Posterior cingulate gyrus (tissue), 11 donors: ENCODE measurements around the gene TRAF3IP1.

Source experiments
- DNase-seq, 10 donors: peaks; one replicate each; pipeline versions ENCODE4 v3.0.0 to v3.0.0-alpha.2; 2020 to 2021; ENCODE audit warnings: mixed read lengths in 3 of 10
- intact Hi-C: fragments of 100-400 bp; cut with DNase I; formaldehyde crosslinking; loops from one replicate; pipeline ENCODE4 v1.15.1; 2023

Gene TRAF3IP1

DNA sequence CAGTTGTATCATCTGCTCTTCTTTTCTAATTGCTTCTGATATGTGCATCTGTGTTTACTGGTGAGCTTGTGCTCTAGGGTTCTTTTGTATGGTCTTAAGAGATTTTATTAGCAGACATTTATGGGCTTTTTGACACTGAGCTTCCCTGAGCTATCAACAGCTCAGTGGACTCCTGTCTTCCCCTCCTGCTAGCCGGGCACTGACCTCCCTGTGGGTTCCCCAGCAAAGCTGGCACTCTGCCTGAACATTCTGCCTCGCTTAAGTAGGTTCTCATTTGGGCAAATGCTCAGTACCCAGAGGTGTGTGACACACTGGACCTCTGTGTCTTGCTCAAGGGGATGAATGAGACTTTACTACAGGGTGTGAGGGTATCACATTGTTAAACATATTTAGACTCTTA, 15.8 kb downstream of the TRAF3IP1 start:
- peak in 1 of 10 donors; percentile 71 for DNase-seq

DNA sequence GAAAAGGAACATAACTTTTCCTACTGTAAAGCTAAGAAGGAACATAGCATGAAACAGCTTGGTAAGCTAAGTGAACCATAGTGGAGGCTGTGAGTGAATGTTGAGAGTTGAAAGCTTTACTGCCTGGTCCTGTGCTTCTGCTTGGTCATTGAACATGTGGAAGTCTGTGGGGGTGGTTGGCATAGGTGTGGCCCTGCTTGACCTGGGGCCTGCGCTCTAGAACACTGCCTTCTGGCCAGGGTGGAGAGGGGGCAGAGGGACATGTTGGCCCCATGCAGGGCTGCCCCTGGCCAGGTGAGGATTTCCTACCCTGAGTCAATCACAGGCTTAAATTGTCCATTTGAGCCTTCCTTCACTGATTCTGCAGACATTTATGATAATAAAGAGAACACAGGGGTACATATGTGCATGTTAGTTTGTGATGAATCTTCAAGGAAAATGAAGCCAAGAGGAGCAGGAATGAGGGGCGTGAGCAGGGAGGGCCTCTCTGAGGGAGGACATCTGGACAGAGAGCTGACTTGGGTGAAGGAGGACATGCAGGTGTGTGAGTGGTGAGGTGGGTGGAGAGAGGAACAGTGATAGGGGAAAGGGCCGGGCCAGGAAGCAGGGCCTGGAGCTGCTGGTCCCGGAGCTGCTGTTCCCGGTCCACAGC, 16.6 kb downstream of the TRAF3IP1 start:
- DNase-seq = peak in 1 of 10 donors; percentile 45
- intact Hi-C loops = no loop called here

More for the DNA sequence above, 15.8 kb downstream of the TRAF3IP1 start:
- intact Hi-C loops = no loop called here

DNA sequence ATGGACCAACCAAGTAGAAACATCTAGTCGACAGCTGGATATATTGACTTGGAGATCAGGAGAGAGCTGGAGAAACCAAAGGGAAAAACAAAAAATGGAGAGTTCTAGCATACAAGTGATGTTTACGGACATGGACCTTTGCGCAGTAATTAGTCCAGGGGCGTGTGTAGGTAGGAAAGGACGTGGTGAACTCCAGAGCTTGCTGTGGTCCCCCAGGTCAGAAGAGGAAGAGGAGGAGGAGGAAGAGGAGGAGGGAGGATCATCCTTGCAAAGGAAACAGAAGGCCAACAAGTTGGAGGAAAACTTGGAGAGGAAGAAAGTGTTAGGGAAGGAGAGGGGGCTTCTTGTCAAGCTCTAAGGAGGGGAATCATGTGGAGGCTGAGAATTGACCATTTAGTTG, 17.5 kb downstream of the TRAF3IP1 start:
- intact Hi-C loops = no loop called here
- no peak for DNase-seq

DNA sequence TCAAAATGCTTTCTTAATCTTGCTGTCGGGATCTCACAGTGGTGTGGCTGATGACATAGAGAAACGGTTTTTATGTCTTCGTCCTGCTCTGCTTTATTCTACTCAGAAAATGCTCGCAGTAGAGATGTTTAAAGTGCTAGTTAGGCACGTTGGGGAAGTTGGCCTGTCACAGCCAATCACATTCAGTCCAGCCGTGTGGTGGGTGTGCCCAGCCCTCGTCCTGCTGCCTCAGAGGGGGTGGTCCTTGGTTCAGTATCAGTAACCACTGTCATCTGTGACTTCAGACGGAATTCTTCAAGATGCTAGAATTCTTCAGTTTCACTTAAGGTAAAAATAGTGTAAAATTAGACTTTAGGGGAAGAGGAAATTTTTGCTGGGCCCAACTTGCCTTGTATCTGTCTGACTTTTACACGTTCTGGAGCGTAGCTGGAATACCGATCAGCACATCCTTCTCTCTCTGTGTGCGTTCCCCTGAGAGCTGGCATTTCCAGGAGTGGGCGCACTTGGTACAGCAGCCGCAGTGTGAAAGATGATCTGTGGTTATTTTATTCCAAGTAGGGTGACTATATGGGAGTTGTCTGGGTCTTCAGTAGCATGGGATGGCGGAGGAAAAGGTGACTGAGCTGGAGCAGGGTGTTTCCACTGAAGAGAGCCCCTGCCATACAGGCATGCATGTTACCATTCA, 18.5 kb downstream of the TRAF3IP1 start:
- intact Hi-C loops = no loop called here

GRCh38 chr2:238339395-238339780, 19.1 kb downstream of the TRAF3IP1 start:
- peak in 1 of 10 donors; percentile 38 for DNase-seq
- intact Hi-C loops = no loop called here

More for the DNA sequence above, 18.5 kb downstream of the TRAF3IP1 start:
- DNase-seq = peak in 3 of 10 donors; percentile 43 to 91 (median 87)

DNA sequence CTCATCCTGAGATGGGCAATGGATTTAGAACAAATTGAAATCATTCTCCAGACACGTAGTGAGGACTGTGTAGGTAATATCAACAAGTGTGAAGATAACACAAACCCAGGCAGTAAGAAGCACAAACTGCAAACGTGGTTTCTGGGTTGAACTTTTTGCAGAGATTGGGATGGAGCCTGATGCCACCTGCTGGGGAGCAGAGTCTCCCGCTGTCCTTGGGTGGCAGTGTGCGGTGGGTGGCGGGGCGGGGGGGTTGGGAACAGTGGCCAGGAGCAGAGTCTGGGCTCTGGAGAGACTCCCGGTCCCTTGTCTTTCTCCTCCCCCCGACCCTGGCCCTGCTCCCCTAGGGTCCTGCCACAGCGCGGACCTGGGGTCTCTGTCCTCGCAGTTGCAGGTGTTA, 19.5 kb downstream of the TRAF3IP1 start:
- peak in 1 of 10 donors; percentile 26 for DNase-seq
- intact Hi-C loops = no loop called here

GRCh38 chr2:238341536-238341935, 21.2 kb downstream of the TRAF3IP1 start:
- intact Hi-C loops = no loop called here
- DNase-seq = no peak

GRCh38 chr2:238344035-238344434, 23.7 kb downstream of the TRAF3IP1 start:
- DNase-seq = no peak
- intact Hi-C loops = no loop called here

DNA sequence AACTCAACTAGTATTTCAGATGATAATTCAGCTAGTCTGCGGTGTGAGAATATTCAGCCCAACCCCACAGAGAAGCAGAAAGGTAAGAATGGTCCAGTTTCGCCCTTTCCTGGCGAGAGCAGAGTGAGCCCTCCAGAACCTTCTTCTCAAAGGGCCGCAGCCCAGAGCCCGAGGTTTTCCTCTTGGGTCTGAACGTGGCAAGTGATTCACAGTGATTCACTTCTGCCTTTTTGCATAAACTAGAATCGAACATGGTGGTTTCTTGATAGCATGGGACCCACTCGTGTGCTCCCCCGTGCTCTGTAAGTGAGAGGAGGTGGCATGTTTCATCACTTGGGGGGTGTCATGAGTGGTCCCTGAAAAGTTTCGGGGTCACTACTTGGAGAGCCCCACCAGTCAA, 24.2 kb downstream of the TRAF3IP1 start:
- no peak for DNase-seq
- intact Hi-C loops = no loop called here

- no peak for DNase-seq
- intact Hi-C loops = no loop called here
These were observed 25.1 kb downstream of the TRAF3IP1 start for GRCh38 chr2:238345297-238345968.

DNA sequence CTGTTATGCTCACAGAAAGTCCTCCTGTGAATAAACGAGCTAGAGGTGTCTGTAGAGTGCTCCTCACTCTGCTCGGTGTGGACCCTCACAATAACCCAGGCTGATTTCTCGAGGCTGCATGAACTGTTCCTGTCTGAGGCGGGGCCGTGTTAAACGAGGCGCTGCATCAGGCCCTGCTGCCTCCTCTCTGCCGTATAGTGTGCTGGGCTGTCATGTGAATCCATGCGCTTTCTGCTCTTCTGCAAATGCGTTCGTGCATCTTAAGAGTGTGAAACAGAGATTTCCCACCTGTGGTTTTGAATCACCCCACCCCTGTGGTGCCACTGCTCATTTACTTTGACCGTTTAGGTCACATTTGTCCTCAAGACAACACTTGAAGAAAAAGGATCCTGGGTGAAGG, 26.2 kb downstream of the TRAF3IP1 start:
- intact Hi-C loops = no loop called here
- DNase-seq = no peak

GRCh38 chr2:238350150-238350897, 30.0 kb downstream of the TRAF3IP1 start:
- intact Hi-C loops = no loop called here
- no peak for DNase-seq

DNA sequence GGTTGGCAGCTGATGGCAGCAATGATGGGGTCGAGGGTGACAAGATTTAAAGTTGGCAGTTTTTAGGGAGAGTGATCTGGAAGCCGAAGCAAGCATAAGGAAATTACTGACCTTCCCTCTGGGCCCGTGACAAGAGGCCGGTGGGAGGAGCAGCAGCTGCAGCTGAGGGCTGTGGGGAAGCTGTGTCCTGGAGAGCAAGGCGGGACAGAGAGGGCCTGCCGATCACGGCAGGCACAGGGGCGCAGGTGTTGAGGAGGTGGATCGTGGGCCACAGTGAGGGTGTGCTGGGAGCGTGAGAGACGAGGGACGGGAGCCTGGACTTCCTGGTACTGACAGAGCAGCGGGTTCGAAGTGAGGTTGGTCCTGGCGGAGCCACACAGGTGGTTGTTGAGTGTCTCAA, 31.0 kb downstream of the TRAF3IP1 start:
- DNase-seq = no peak
- intact Hi-C loops = no loop called here

DNA sequence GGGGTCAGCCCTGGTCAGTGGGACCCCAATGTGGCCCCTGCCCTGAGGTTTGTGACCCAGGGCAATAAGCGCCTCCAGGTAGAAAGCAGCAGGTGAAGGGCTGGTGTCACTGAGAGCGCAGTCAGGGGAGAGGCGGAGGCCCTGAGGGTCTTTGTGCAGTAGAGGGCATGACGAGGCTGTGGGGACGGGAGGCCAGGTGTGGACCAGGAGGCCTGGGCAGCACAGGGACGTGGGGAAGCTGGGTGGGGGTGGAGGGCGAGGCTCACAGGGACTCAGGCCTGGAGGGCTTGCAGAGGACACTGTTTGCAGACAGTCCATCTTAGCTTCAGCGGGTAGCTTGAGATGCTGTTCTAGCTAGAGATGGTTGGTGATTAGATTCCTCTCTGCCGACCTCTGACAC, 32.0 kb downstream of the TRAF3IP1 start:
- no peak for DNase-seq
- intact Hi-C loops = no loop called here

DNA sequence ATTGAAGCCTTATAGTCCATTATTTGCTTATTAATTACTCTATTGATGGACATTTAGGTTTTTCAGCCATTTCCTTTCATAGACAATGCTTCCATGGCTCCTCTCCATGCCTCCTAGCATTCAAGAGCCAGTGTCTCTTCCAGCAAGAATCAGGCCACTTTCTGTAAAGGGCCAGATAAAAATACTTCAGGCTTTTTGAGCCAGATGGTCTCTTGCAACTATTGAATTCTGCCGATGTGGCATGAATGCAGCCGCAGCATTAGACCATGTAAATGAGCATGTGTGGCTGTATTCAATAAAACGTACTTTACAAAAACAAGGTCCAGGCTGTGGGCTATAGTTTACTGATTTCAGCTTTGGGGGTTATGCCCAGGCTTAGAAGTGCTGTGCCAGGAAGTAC, 38.5 kb downstream of the TRAF3IP1 start:
- DNase-seq = peak in 2 of 10 donors; percentile 39 to 68
- intact Hi-C loops = loop anchor here (5.0 kb wide), 1 partner anchor 429 kb away; no protein-coding TSS in a partner anchor

DNA sequence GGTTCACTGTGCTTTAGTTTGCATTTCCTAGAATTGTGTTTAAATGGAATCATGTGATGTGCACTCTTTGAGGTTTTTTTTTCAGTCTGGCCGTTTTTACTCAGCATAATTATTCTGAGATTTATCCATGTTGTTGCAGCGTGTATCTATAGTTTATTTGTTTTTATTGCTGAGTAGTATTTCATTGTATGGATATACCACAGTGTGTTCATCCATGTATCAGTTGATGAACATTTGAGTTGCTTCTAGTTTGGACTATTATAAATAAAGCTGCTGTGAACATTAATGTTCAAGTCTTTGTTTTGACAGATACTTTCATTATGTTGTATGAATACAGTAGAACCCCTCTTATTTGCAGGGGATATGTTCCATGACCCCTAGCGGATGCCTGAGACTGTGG, 39.1 kb downstream of the TRAF3IP1 start:
- no peak for DNase-seq
- intact Hi-C loops = loop anchor here (5.0 kb wide), 1 partner anchor 428 kb away; no protein-coding TSS in a partner anchor

DNA sequence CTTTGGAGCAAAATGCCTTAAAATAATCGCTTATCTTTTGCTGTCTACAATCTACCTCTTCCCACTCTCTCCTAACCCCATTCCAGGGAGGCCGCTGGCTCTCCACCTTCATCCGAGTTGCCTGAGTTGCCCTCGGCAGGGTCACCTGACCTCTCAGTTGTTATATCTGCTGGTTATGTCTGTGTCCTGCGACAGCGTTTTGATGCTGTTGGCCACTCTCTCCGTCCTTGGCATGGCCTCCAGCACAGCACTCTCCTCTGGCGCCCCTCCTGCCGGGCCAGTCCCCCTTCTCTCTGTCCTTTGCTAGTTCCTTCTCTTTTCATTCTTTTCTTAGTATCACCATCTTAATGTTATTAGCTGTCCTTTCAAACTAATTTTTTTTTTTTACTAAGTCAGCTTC, 41.6 kb downstream of the TRAF3IP1 start:
- DNase-seq = peak in 1 of 10 donors; percentile 46
- intact Hi-C loops = loop anchor here (10.0 kb wide), 1 partner anchor 613 kb away; no protein-coding TSS in a partner anchor

DNA sequence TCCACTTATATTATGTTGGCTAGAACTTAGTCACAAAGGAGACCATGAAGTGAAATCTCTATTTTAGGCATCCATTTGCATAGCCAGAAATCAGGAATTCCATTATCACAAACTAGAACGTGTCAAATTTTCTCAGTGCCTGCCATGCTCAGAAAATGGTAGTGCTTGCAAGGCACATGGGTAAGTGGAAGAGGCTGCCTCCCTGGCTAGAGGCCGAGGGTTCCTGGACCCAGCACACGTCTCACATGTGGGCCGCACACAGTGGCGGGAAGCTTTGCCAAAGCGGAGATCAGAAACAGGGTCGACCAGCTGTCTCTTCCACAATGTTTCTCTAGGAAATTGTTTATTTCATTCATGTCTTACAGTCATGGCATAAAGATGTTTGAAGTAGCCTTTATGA, 42.3 kb downstream of the TRAF3IP1 start:
- DNase-seq = peak in 2 of 10 donors; percentile 59 to 67
- intact Hi-C loops = loop anchor here (10.0 kb wide), 1 partner anchor 612 kb away; no protein-coding TSS in a partner anchor

DNA sequence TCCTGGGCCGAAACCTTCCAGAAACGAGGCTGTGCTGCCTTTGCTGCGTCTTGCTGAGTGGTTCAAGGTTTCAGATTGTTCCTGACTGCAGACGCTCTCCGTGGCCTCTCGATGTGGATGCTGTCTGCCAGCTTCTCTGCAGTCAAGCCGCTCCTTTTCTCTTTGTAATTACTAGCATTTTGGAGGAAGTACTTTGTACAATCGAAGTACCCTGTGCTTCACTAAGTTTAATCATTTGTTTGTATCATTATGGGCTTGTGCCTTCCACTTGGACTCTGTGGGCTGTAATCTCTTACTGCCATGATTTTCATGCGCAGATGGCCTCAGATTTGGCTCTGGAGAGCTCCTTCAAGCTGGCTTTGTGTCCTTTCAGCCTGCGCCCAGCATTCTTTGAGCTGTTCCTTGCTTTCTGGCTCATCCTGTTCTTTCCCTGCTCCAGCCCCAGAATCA, 49.3 kb downstream of the TRAF3IP1 start:
- intact Hi-C loops = loop anchor here (2.0 to 10.0 kb wide), 3 partner anchors 418 to 733 kb away; no protein-coding TSS in a partner anchor
- no peak for DNase-seq

- no peak for DNase-seq
- intact Hi-C loops = loop anchor here (2.0 to 5.0 kb wide), 2 partner anchors 417 to 733 kb away; no protein-coding TSS in a partner anchor
These were observed 49.9 kb downstream of the TRAF3IP1 start for GRCh38 chr2:238370094-238370822.
